ENCODE results near the gene ACTR8.

ACTR8 gene

GRCh38 chr3:53823956-53824657, 57.8 kb downstream of the ACTR8 start:
- Histone ChIP-seq H3K4me3 (ENCODE audit: insufficient read depth, low read depth, low read length) (no peak overlapping the region), H3K9me3 (ENCODE audit: control insufficient read depth, low read length) (no peaks in the 10 kb centered on the region), H3K4me1 (ENCODE audit: control insufficient read depth, insufficient read depth, low read length) (peaks cover 4% of the 10 kb centered on the region), H3K36me3 (ENCODE audit: control insufficient read depth, insufficient read depth, low read length) (no peaks in the 10 kb centered on the region), H3K27ac (ENCODE audit: insufficient read depth, low read depth, low read length, poor library complexity, severe bottlenecking) (no peak overlapping the region), H3K27me3 (ENCODE audit: control insufficient read depth, insufficient read depth, low read length, poor library complexity, severe bottlenecking) (no peaks in the 10 kb centered on the region)
- WGBS, 2 experiments: 78 to 79% methylated on average over 10 of the region's 10 CpGs

GRCh38 chr3:53823026-53823955, 58.7 kb downstream of the ACTR8 start:
- H3K4me1 ChIP-seq (ENCODE audit: control insufficient read depth, insufficient read depth, low read length): peaks cover 4% of the 10 kb centered on the region
- H3K27ac ChIP-seq (ENCODE audit: insufficient read depth, low read depth, low read length, poor library complexity, severe bottlenecking): no peak overlapping the region
- H3K36me3 ChIP-seq (ENCODE audit: control insufficient read depth, insufficient read depth, low read length): no peaks in the 10 kb centered on the region
- no peak overlapping the region for H3K4me3 ChIP-seq (ENCODE audit: insufficient read depth, low read depth, low read length)
- no peaks in the 10 kb centered on the region for H3K27me3 ChIP-seq (ENCODE audit: control insufficient read depth, insufficient read depth, low read length, poor library complexity, severe bottlenecking)
- WGBS, 2 experiments: 95% methylated on average over 67 of the region's 67 CpGs
- H3K9me3 ChIP-seq (ENCODE audit: control insufficient read depth, low read length): no peaks in the 10 kb centered on the region

GRCh38 chr3:53822331-53822741, 59.6 kb downstream of the ACTR8 start:
- WGBS, 2 experiments: 87 to 93% methylated on average over 14 of the region's 14 CpGs
- H3K4me1 ChIP-seq (ENCODE audit: control insufficient read depth, insufficient read depth, low read length): peaks cover 4% of the 10 kb centered on the region
- no peak overlapping the region for H3K27ac ChIP-seq (ENCODE audit: insufficient read depth, low read depth, low read length, poor library complexity, severe bottlenecking)
- H3K27me3 ChIP-seq (ENCODE audit: control insufficient read depth, insufficient read depth, low read length, poor library complexity, severe bottlenecking): no peaks in the 10 kb centered on the region
- H3K36me3 ChIP-seq (ENCODE audit: control insufficient read depth, insufficient read depth, low read length): no peaks in the 10 kb centered on the region
- H3K4me3 ChIP-seq (ENCODE audit: insufficient read depth, low read depth, low read length): no peak overlapping the region
- H3K9me3 ChIP-seq (ENCODE audit: control insufficient read depth, low read length): no peaks in the 10 kb centered on the region

DNA sequence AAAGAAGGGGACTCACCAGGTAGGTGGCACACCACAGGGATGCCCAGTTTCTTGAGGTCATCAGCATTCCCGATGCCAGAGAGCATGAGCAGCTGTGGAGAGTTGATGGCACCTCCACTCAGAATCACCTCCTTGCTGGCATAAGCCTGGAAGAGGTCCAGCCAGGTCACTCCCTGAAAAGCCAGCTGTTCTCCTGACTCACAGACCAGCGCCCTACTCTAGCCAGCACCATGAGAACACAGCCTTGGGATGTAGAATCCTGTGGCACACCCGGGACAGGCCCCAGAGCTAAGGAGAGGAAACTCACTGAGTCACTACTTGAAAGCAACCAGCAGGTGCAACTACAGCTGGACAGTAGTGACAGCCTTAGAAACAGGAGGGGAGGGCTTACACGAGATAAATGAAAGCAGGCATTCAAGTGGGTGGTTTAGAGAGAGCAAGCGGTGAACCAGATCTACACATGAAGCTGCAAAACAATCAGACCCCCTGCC, 60.3 kb downstream of the ACTR8 start:
- Histone ChIP-seq H3K36me3 (ENCODE audit: control insufficient read depth, insufficient read depth, low read length) (no peaks in the 10 kb centered on the region), H3K27ac (ENCODE audit: insufficient read depth, low read depth, low read length, poor library complexity, severe bottlenecking) (no peak overlapping the region), H3K4me1 (ENCODE audit: control insufficient read depth, insufficient read depth, low read length) (peaks cover 4% of the 10 kb centered on the region), H3K27me3 (ENCODE audit: control insufficient read depth, insufficient read depth, low read length, poor library complexity, severe bottlenecking) (no peaks in the 10 kb centered on the region), H3K4me3 (ENCODE audit: insufficient read depth, low read depth, low read length) (no peak overlapping the region), H3K9me3 (ENCODE audit: control insufficient read depth, low read length) (no peaks in the 10 kb centered on the region)
- WGBS, 2 experiments: 81 to 83% methylated on average over 4 to 5 of the region's 5 CpGs

GRCh38 chr3:53820756-53821580, 61.0 kb downstream of the ACTR8 start:
- WGBS, 2 experiments: 93 to 94% methylated on average over 21 of the region's 21 CpGs
- Histone ChIP-seq H3K4me3 (ENCODE audit: insufficient read depth, low read depth, low read length) (no peak overlapping the region), H3K27me3 (ENCODE audit: control insufficient read depth, insufficient read depth, low read length, poor library complexity, severe bottlenecking) (no peaks in the 10 kb centered on the region), H3K4me1 (ENCODE audit: control insufficient read depth, insufficient read depth, low read length) (peaks cover 4% of the 10 kb centered on the region), H3K27ac (ENCODE audit: insufficient read depth, low read depth, low read length, poor library complexity, severe bottlenecking) (no peak overlapping the region), H3K9me3 (ENCODE audit: control insufficient read depth, low read length) (no peaks in the 10 kb centered on the region), H3K36me3 (ENCODE audit: control insufficient read depth, insufficient read depth, low read length) (no peaks in the 10 kb centered on the region)

GRCh38 chr3:53820084-53820483, 61.9 kb downstream of the ACTR8 start:
- Histone ChIP-seq H3K27me3 (ENCODE audit: control insufficient read depth, insufficient read depth, low read length, poor library complexity, severe bottlenecking) (no peaks in the 10 kb centered on the region), H3K27ac (ENCODE audit: insufficient read depth, low read depth, low read length, poor library complexity, severe bottlenecking) (no peak overlapping the region), H3K36me3 (ENCODE audit: control insufficient read depth, insufficient read depth, low read length) (no peaks in the 10 kb centered on the region), H3K9me3 (ENCODE audit: control insufficient read depth, low read length) (no peaks in the 10 kb centered on the region), H3K4me1 (ENCODE audit: control insufficient read depth, insufficient read depth, low read length) (peaks cover 4% of the 10 kb centered on the region), H3K4me3 (ENCODE audit: insufficient read depth, low read depth, low read length) (no peak overlapping the region)
- 91 to 95% methylated on average over 5 of the region's 5 CpGs for WGBS, 2 experiments

- Histone ChIP-seq H3K27ac (ENCODE audit: insufficient read depth, low read depth, low read length, poor library complexity, severe bottlenecking) (no peak overlapping the region), H3K36me3 (ENCODE audit: control insufficient read depth, insufficient read depth, low read length) (no peaks in the 10 kb centered on the region), H3K27me3 (ENCODE audit: control insufficient read depth, insufficient read depth, low read length, poor library complexity, severe bottlenecking) (no peaks in the 10 kb centered on the region), H3K9me3 (ENCODE audit: control insufficient read depth, low read length) (no peaks in the 10 kb centered on the region), H3K4me3 (ENCODE audit: insufficient read depth, low read depth, low read length) (no peak overlapping the region), H3K4me1 (ENCODE audit: control insufficient read depth, insufficient read depth, low read length) (peaks cover 4% of the 10 kb centered on the region)
- WGBS, 2 experiments: 94 to 95% methylated on average over 14 of the region's 14 CpGs
These were observed 62.6 kb downstream of the ACTR8 start for GRCh38 chr3:53819163-53819868.

DNA sequence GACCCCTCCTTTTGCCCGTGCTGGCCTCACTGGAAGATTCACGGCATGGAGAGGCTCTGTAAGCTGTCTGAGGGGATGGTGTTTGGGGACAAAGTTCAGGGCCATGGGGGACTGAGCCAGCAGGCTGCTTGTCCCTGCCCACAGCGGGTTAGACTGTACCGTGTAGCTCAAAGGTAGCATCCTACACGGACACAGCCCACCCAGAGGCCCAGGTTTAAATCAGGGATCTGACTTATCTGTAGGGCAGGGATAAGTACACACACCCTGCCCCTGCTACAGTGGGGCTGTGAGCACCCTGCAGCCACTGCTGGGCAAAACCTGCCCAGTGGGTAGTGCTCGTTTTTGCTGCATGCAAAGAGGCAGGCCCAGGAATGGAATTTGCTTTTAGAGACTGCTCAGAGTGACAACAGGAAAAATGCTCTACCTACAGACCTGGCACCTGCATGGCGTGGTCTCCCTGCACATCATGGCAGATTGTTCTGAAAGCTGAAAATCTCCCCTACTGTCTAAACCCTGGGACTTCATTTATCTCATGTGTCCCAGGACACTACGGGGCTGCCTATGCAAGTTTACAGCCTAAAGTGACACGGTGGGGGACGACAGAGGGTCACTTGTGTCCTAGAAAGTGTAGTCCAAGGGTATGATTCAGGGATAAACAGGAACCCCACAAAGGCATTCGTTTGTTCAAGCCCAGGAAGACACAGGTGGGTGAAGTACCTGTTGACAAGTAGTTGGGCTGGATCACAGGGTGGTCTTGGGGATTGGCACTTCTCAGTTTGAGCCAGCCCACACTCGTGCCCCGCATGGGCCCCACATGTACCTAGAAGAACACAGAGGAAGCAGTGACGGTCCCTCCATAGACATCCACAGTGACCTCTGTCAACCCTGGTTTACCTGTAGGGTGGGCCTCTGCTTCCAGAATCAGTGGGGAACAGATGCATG, 63.5 kb downstream of the ACTR8 start:
- Histone ChIP-seq H3K9me3 (ENCODE audit: control insufficient read depth, low read length) (no peaks in the 10 kb centered on the region), H3K27me3 (ENCODE audit: control insufficient read depth, insufficient read depth, low read length, poor library complexity, severe bottlenecking) (no peaks in the 10 kb centered on the region), H3K4me1 (ENCODE audit: control insufficient read depth, insufficient read depth, low read length) (peaks cover 4% of the 10 kb centered on the region), H3K27ac (ENCODE audit: insufficient read depth, low read depth, low read length, poor library complexity, severe bottlenecking) (no peak overlapping the region), H3K36me3 (ENCODE audit: control insufficient read depth, insufficient read depth, low read length) (no peaks in the 10 kb centered on the region), H3K4me3 (ENCODE audit: insufficient read depth, low read depth, low read length) (no peak overlapping the region)
- WGBS, 2 experiments: 91 to 94% methylated on average over 14 of the region's 14 CpGs

DNA sequence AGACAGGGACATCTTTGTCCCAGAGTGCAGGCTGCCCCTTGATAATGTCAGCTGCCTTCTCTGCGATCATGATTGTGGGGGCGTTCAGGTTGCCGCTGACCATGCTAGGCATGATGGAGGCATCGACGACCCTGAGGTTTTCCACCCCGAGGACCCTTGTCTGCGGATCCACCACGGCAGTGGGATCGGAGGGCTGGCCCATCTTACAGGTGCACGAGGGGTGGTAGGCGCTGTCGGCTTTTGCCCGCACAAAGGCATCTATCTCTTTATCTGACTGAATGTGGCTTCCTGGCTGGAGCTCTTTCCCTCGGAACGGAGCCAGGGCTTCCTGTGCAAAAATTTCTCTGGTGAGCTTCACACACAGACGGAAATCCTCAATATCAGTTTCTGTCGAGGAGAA, 64.1 kb downstream of the ACTR8 start:
- H3K9me3 ChIP-seq (ENCODE audit: control insufficient read depth, low read length): no peaks in the 10 kb centered on the region
- H3K4me3 ChIP-seq (ENCODE audit: insufficient read depth, low read depth, low read length): no peak overlapping the region
- 96% methylated on average over 17 of the region's 17 CpGs for WGBS, 2 experiments
- H3K27ac ChIP-seq (ENCODE audit: insufficient read depth, low read depth, low read length, poor library complexity, severe bottlenecking): no peak overlapping the region
- H3K36me3 ChIP-seq (ENCODE audit: control insufficient read depth, insufficient read depth, low read length): no peaks in the 10 kb centered on the region
- H3K27me3 ChIP-seq (ENCODE audit: control insufficient read depth, insufficient read depth, low read length, poor library complexity, severe bottlenecking): no peaks in the 10 kb centered on the region
- H3K4me1 ChIP-seq (ENCODE audit: control insufficient read depth, insufficient read depth, low read length): peaks cover 4% of the 10 kb centered on the region
